MV-4-11 (cell line): Measurements from ENCODE around the gene TUBB6.

ENCODE experiments used
- DNase-seq: peaks from one replicate; lab custom pipeline; 2025; lab: John Stamatoyannopoulos, UW

Gene TUBB6

GRCh38 chr18:12307701-12308385 lies at the start of gene TUBB6:
TSS of gene TUBB6 (plus strand) at chr18:12308241. CDS start at chr18:12308293, 52 bp downstream.
- peak; percentile 40 for DNase-seq

- DNase-seq: no peak
These were observed 49.0 kb upstream of the TUBB6 start for GRCh38 chr18:12258719-12259705.

- no peak for DNase-seq
These were observed 45.3 kb upstream of the TUBB6 start for GRCh38 chr18:12262748-12263147.

GRCh38 chr18:12264864-12265263 lies 43.2 kb upstream of the TUBB6 start:
- DNase-seq: no peak

GRCh38 chr18:12271376-12272235 lies 36.4 kb upstream of the TUBB6 start:
- peak; percentile 60 for DNase-seq

GRCh38 chr18:12274793-12275192 lies 33.2 kb upstream of the TUBB6 start:
- no peak for DNase-seq

- no peak for DNase-seq
These were observed 31.1 kb upstream of the TUBB6 start for GRCh38 chr18:12276736-12277554.

- DNase-seq: no peak
These were observed 29.8 kb upstream of the TUBB6 start for GRCh38 chr18:12278215-12278671.

GRCh38 chr18:12278741-12279682 lies 29.0 kb upstream of the TUBB6 start:
- no peak for DNase-seq

GRCh38 chr18:12279781-12280531 lies 28.1 kb upstream of the TUBB6 start:
- no peak for DNase-seq

- no peak for DNase-seq
These were observed 26.2 kb upstream of the TUBB6 start for GRCh38 chr18:12281861-12282260.

- DNase-seq: no peak
These were observed 25.5 kb upstream of the TUBB6 start for GRCh38 chr18:12282442-12283039.

GRCh38 chr18:12283256-12283655 lies 24.8 kb upstream of the TUBB6 start:
- DNase-seq: no peak

GRCh38 chr18:12283666-12284065 lies 24.4 kb upstream of the TUBB6 start:
- DNase-seq: no peak

- DNase-seq: no peak
These were observed 20.8 kb upstream of the TUBB6 start for GRCh38 chr18:12287131-12287681.

GRCh38 chr18:12287684-12288402 lies 20.2 kb upstream of the TUBB6 start:
- DNase-seq: no peak

- DNase-seq: no peak
These were observed 19.7 kb upstream of the TUBB6 start for GRCh38 chr18:12288403-12288755.

GRCh38 chr18:12290086-12290485 lies 18.0 kb upstream of the TUBB6 start:
- DNase-seq: peak; percentile 10
